ENCODE data around the gene SFTPB.
"Not testable (repeated sequence)": the region's sequence is repeated elsewhere in the genome, so short reads cannot be mapped to it uniquely, and the experiment has no call there.

The SFTPB gene

DNA sequence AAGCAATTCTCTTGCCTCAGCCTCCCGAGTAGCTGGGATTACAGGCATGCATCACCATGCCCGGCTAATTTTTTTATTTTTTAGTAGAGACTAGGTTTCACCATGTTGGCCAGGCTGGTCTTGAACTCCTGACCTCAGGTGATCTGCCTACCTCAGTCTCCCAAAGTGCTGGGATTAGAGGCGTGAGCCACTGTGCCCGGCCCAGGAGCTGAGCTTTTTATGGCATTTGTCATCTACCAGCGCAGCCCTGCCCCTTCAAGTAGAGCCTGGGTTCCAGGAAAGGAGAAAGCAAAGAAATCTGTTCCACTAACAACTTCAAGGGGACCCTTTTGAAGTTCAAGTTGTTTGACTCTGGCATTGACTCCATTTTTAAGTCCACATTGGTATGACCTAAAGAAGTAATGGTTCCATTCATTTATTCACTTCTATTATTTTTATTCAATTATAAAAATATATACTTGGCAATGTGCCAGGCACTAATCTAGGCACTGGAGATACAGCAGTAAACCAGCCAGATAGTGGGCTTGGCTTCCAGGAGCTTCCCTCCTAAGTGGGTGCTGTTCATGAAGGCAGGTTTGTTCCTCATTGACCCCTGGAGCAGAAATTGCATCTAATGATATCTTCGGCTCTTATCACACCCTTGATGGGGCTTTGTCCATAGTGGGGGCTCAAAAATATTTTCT, 8.0 kb upstream of the SFTPB start:
- DNase-seq (ENCODE audit: low read depth in 2 of 2): no peak

DNA sequence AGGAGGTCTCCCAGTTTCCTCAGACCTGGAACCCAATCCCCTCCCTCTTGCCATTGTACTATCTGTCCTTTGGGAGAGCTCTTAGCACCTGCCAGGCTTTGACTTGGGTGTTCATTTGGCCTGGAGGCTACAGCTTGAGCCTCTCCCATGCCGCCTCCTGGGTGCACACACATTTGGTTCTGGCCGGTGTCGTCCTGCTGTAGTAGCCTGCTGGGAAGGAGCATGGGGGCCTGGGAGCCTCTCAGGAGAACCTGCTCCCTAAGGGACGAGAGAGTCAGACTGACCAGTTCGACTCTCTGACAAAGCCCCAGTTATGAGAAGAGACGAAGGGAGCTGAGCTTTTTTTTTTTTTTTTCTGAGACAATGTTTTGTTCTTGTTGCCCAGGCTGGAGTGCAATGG, 7.4 kb upstream of the SFTPB start:
- no peak for DNase-seq (ENCODE audit: low read depth in 2 of 2)

DNA sequence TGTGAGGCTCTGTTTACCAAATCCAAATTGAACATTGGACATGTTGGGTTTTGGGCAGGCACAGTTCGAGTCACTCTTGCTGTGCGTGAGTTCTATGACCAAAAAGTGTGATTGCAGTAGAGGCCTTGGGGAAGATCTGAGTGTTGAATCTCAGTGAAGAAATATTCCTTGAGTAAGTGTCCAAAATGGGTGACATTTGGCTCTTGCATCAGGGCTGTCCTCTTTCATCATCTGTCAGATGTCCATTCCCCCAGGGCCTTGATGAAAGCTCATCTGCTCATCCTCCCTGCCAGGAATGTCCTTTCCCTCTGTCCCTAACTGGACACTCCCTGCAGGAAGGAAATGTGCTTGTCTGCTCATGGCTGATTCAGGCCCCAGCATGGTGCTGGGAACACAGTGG, 6.4 kb upstream of the SFTPB start:
- DNase-seq (ENCODE audit: low read depth in 2 of 2): no peak

DNA sequence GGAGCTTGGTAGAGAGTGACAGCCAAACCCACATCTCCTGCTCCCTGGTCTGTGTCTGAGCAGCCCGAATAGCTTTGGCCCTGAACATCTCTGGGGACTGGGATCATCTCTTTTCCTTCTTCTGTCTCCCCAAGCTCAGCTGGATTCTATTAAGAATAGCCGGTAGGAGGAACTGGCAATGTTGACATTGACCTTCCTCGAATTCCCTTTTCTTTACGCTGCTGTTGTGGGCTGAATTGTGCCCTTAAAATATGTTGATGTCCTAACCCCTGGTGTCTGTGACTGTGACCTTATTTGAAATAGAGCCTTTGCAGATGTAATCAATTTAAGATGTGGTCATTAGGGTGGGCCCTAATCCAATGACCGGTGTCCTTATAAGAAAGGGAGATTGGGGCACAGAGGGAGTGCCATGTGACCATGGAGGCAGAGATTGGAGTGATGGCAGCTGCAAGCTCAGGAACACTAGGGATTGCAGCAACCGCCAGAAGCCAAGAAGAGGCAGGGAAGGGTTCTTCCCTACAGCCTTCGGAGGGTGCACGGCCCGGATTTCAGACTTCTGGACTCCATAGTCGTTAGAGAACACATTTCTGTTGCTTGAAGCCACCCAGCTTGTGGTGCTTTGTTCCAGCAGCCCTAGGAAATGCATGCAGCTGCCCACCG, 5.8 kb upstream of the SFTPB start:
- no peak for DNase-seq (ENCODE audit: low read depth in 2 of 2)

DNA sequence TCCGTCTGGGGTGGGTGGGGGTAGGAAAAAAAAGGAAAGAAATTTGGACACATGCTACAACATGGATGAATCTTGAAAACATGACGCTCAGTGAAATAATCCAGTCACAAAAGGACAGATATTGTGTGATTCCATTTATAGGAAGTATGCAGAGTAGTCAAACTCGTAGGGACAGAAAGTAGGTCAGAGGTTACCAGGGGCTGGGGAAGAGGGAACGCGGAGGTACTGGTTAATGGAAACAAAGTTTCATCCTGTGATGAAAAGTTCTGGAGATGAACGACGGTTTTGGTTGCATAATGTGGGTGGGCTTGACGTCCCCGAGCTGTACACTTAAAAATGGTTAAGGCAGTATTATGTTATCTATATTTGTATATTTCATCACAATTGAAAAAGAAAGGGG, 4.5 kb upstream of the SFTPB start:
- DNase-seq (ENCODE audit: low read depth in 2 of 2): no peak

DNA sequence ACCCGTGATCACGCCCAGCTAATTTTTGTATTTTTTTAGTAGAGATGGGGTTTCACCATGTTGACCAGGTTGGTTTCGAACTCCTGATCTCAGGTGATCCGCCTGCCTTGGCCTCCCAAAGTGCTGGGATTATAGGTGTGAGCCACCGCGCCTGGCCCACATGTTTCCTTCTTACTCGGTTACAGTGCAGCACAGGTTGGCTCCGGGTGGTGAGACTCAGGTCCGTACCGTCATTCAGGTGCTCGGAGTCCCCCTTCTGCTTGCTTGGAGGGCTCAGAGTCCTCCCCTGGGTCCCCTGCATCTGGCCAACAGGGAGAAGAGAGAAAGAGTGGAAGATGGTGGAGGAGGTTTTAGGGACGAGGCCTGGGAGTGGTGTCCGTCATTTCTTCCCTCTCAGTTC, 2.4 kb upstream of the SFTPB start:
- DNase-seq (ENCODE audit: low read depth in 2 of 2): not testable (repeated sequence)

DNA sequence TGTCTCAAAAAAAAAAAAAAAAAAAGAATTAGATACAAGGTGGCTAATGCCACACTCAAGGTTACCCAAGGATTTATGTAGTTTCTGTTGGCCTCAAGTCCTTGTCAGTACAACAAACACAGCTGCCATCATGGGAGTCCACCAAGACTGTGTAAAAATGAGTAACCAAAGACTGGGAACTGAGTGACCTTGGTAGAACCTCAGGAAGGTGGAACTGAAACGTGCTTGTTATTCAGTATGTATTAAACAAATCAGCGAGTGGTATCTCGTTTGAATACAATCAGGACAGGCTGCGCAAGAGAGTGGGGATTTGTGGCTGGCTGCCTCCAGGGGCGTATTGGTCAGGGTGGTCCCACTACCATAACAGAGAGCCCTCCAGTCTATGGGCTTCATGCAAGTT, 1.6 kb upstream of the SFTPB start:
- no peak for DNase-seq (ENCODE audit: low read depth in 2 of 2)

DNA sequence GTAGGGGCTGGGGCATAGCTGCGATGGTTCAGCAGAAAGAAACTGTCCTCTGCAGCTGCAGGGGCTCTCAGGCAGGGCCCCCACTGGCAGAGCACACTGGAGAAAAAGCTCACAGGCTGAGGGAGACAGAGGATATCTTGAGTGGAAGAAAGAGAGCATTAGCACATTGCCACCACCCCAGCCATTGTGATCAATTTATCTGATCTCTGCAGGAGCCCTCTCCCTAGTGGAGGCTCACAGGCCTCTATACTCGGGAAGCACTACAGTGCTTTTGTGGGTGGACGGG, 801 bp upstream of the SFTPB start:
- DNase-seq (ENCODE audit: low read depth in 2 of 2): no peak

DNA sequence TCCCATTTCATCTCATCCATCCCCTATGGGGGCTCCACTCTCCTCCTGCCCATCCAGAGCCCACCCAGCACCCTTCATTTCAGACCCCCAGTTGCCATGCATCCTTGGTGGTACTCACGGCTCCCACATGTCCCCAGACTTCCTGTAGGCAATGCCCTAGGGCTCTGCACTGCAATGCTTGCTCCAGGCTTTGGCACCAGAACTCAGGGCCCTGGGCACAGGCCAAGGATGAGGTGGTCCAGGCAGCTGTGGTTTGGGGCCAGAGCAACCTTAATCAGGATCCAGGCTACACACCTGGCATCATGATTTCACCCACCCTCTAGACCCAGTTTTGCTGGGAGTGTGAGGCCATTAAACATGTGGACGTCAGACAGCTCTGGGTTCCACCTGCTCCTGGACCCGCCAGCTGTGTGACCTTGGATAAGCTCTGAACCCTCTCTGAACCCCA, 414 bp downstream of the SFTPB start:
- no peak for DNase-seq (ENCODE audit: low read depth in 2 of 2)

DNA sequence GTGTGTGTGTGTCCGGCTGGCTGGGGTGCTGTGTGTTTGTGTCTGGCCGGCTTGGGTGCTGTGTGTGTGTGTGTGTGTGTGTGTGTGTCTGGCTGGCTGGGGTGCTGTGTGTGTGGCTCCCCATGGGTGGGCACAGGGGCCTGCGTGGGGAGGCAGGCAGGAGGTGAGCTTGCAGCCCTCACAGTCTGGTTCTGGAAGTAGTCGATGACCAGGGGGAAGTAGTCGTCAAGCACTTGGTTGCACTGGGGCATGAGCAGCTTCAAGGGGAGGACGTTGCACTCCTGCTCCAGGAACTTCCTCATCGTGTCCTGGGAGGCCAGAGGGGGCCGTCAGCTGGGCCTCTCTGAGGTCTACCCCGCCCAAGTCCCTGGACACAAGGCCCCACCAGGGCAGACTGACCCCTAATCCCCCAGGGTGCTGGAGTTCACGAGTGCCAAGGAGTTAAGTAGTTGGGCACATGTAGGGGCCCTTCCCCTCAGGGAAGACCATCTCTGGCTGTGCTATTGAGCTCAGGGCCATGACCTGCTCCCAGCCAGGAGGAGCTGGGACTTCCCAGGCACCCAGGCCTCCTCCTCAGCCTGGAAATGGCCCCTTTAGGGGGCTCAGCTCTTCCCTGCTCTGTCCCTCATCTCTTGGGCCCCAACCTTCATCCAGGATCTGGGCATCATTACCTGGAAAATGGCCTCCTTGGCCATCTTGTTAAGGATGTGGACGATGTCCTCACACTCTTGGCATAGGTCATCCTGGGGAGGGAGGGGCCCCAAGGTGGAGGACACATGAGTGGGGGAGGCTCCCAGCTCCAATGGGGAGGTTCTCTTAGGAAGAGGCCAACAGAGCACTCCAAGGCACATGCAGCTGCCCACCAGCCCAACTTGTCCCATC, 1.3 kb downstream of the SFTPB start:
- DNase-seq (ENCODE audit: low read depth in 2 of 2): no peak

DNA sequence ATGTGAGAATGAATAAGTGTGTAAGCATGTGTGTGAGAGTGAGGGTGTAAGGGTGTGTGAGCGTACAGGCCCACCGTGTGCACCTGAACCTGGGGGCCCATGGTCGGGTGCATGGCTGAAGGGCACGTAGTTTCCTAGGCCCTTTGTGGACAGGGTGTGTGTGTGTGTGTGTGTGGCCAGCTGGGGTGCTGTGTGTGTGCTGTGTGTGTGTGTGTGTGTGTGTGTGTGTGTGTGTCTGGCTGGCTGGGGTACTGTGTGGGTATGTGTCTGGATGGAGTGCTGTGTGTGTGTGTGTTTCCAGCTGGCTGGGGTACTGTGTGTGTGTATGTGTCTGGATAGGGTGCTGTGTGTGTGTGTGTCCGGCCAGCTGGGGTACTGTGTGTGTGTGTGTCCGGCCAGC, 2.0 kb downstream of the SFTPB start:
- DNase-seq (ENCODE audit: low read depth in 2 of 2): no peak

DNA sequence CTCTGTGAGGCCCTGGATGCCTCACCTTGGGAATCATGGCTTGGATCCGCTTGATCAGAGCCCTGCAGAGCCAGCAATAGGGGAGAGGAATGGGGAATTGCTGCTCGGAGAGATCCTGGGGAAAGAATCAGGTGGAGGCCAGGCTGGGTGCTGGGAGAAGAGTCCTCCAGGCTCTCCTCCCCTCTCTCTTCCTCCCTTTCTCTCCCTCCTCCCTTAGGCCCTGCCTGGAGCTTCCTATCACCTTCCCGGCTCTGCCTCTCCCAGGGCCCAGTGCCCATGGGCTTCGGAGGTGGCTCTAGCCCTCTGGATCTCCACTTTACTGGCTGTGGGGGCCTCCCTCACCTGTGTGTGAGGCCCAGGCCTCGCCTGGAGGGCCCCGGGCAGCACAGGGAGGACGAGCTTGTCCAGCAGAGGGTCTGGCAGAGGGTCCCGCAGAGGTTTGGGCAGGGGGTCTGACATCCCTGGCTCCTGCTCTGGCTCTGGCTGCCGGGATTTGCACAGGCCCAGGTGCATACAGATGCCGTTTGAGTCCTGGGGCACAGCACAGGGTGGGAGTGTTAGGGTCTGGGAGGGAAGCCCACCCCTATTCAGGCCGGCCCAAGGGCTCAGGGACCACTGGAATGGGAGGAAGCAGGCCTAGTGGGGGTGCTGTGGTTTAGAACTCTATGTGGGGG, 2.6 kb downstream of the SFTPB start:
- DNase-seq (ENCODE audit: low read depth in 2 of 2): no peak

DNA sequence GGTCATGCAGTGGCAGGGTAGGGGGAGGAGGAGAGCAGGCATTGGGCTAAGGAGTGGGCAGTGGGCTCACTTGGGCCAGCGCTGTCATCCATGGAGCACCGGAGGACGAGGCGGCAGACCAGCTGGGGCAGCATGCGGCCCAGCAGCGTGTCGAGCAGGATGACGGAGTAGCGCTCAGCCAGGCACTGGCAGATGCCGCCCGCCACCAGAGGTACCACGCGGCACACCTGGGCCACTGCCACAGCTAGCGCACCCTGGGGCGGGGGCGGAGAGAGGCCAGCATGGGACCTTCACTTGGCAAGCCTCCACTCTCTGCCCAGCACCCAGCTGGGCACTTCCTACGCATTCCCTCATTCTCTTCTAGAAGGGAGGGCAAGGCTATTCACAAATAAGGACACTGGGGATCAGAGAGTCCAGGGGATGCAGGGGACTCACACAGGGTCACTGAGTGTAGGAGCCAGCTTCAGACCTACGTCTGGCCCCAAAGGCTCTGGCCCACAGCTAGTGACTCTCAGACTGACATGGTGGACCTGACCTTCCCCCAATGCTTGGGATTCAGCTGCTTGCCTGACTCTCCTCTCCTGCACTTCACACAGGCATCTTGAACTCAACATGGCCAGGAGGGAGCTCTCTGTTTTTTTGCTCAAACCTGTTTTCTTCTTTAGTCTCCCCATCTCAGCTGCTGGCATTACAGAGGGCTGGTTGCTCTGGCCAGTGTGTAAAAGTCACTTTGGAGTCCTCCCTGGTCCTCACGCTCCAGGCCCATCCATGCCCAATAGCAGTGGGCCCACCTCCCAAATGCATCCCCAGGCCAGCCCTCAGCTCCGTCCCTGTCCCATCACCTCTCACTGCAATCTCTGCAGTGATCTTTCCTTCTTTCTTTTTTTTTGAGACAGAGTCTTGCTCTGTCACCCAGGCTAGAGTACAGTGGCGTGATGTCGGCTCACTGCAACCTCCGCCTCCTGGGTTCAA, 4.1 kb downstream of the SFTPB start:
- no peak for DNase-seq (ENCODE audit: low read depth in 2 of 2)

DNA sequence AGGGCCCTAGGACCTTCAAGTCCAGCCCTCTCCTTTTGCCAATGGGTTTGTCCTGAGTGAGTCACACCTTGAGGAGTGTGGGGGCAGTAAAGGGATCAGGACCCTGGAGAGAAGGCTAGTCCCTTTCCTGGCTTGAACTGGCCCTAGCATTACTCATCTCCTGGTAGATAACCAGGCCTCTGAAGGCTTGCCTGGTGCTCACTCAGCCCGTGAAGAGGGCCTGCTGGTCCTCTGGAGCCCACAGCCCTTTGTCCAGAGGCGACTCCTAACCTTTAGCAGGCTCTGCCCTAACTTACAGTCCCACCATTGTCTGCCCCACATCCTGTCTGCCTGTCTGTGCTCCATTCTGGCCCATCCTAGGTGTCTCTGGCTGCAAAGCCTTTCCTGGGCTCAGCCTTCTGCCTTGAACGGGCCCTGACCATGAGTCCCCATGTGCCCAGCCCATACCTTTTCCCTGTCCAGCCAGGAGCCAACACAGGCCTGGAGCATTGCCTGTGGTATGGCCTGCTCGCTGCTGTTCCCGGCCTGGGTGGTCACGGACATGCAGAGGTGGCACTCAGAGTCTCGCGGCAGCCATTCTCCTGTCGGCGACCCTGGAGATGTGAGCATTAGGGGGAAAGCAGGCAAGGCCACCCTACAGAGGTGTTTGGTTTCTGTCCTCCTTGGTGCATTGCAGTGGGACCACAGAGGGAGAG, 5.0 kb downstream of the SFTPB start:
- DNase-seq (ENCODE audit: low read depth in 2 of 2): no peak

DNA sequence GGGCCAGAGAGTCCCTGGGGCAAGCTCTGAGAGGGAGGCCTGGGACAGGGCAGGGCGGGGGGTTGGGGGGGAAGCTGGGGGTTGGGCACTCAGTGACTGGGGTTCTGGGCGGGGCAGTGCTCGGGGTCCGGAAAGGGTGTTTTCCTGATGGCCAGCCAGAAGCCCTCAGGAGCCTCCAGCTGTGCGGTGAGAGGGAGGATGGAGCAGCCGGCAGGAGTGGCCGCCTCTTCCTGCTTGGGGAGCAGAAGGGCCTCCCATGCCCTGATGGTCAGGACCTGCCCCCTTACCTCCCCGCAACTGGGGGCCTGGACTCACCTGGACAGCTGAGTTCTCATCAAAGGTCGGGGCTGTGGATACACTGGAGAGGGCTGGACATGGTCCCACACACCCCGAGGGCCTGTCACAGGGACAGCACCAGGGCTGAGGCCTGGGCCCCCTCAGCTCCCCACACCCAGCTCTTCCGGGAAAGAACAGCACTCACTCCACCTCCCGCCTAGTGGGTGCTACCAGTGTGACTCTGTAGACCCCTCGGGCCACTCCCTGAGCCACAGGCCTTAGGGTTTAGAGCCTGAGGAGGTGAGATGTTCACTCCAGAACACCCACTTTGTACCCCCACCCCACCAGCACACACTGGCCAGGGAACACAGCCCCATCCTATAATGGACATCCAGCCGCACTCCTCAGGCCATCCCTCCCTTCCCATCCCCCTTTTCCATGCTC, 6.7 kb downstream of the SFTPB start:
- DNase-seq (ENCODE audit: low read depth in 2 of 2): no peak

DNA sequence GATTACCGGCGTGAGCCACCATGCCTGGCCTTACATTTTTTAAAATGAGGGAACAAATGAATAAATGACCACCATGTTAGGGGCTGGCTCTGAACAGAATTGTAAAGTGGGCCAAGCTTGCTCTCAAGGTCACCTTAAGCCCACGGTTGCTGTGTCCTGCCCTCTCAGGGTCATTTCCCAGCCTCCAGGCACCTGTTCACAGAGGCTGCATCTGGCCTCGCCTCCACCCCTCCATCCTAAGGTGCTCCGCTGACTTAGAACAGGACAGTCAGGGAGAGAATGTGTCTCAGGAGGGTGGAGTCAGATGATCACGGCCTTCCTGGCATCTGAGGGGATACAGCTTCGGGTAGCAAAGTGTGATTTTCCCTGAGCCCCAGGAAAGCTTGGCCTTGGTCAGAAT, 7.3 kb downstream of the SFTPB start:
- no peak for DNase-seq (ENCODE audit: low read depth in 2 of 2)

DNA sequence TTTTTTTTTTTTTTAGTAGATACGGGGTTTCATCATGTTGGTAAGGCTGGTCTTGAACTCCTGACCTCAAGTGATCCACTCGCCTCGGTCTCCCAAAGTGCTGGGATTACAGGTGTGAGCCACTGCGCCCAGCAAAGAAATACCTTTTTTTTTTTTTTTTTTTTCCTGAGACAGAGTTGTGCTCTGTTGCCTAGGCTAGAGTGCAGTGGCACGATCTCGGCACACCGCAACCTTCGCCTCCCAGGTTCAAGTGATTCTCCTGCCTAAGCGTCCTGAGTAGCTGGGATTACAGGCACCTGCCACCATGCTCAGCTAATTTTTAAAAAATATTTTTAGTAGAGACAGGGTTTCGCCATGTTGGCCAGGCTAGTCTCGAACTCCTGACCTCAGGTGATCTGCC, 7.7 kb downstream of the SFTPB start:
- not testable (repeated sequence) for DNase-seq (ENCODE audit: low read depth in 2 of 2)

DNA sequence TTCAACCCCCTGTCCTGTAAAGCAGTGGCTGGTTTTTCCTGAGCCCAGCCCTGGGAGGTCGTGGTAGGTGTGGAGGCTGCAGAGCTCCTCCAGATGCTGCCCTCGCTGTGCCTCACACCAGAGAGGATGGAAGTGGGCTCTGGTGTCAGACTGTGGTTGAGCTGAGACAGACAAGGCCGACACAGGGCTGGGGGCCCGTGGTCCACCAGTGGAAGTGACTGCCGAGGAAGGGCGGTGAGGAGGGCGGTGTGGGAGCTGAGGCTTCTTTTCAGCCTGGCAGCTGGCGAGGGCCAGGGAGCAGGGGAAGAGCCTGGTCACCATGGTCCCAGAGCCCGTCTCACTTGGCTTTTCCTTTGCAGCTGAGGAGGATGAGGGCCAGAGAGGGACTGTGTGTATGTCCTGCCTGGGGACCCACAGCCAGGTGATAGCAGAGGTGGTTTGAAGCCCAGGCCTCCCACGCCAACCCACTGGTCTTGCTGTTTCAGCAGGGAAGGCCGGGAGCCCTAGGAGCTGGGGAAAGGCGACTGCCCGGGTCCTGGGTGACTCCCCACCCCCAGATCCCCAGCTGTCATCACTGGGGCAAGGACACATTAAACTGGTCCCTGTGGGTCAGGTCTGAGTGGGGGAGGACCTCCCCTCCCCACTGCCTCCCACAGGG, 8.5 kb downstream of the SFTPB start:
- DNase-seq (ENCODE audit: low read depth in 2 of 2): no peak

DNA sequence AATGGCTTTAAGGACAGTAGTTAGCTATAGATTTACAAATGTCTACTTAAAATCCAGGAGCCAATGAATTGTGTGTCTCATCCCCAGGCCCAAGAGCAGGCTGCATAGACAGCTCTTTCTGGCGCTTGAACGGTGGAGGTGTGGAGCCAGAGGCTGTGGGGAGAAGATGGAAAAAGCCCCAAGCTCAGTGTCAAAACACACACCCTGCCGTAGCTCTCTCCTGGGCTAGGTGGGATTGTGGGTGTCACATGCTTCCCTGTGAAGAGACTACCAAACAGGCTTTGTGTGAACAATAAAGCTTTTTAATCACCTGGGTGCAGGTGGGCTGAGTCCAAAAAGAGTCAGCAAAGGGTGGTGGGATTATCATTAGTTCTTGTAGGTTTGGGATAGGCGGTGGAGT, 10.6 kb downstream of the SFTPB start:
- DNase-seq (ENCODE audit: low read depth in 2 of 2): not testable (repeated sequence)
